OCI-LY7 (cell line): Measurements from ENCODE around the gene PSMB5.

ENCODE experiments used
- EZH2phosphoT487 ChIP-seq: fragments of 200-600 bp; sonication (generic); IDR thresholded peaks from 2 replicates; pipeline ENCODE4 v1.6.1; 2018; ENCODE audit warnings: low read depth, borderline replicate concordance, mild to moderate bottlenecking, mixed run types, antibody characterized with exemption, low read length, moderate library complexity, mixed read lengths
- TF ChIP-seq, protein P1 (sequence below): fragments of 200-600 bp; sonication (generic); conservative IDR thresholded peaks from 2 replicates; pipeline ENCODE4 v1.5.1; 2014; ENCODE audit warnings: mild to moderate bottlenecking, antibody characterized with exemption, low read length, moderate library complexity, mixed read lengths

- TF ChIP-seq, protein P1, sequence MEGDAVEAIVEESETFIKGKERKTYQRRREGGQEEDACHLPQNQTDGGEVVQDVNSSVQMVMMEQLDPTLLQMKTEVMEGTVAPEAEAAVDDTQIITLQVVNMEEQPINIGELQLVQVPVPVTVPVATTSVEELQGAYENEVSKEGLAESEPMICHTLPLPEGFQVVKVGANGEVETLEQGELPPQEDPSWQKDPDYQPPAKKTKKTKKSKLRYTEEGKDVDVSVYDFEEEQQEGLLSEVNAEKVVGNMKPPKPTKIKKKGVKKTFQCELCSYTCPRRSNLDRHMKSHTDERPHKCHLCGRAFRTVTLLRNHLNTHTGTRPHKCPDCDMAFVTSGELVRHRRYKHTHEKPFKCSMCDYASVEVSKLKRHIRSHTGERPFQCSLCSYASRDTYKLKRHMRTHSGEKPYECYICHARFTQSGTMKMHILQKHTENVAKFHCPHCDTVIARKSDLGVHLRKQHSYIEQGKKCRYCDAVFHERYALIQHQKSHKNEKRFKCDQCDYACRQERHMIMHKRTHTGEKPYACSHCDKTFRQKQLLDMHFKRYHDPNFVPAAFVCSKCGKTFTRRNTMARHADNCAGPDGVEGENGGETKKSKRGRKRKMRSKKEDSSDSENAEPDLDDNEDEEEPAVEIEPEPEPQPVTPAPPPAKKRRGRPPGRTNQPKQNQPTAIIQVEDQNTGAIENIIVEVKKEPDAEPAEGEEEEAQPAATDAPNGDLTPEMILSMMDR = no peak
- no peak for TF ChIP-seq EZH2phosphoT487
Measured at GRCh38 chr14:23041729-23042128, 7.0 kb upstream of the PSMB5 start.
